Esophagus (tissue), 2 donors: ENCODE results near the gene DAPK3. TPM values are rescaled to one million over a fixed set of nuclear protein-coding genes. Genes with fewer than 3 reads are reported as not detected.
"Not testable (repeated sequence)": the region's sequence is repeated elsewhere in the genome, so short reads cannot be mapped to it uniquely, and the experiment has no call there.

Experiments
- H3K27ac ChIP-seq, 2 donors: one replicate each; pipeline ENCODE4 v1.5.1; 2013; ENCODE audit warnings: low read depth in 2 of 2, mild to moderate bottlenecking in 2 of 2, inconsistent platforms in 1 of 2, low read length in 1 of 2, moderate library complexity in 1 of 2
- H3K27me3 ChIP-seq, 2 donors: one replicate each; pipeline ENCODE4 v1.6.1; 2013; ENCODE audit warnings: low read length in 2 of 2, control low read depth in 1 of 2, mild to moderate bottlenecking in 1 of 2; ENCODE audit not compliant: insufficient read depth in 2 of 2, control insufficient read depth in 1 of 2
- H3K36me3 ChIP-seq, 2 donors: one replicate each; pipeline ENCODE4 v1.6.1; 2013; ENCODE audit warnings: low read length in 1 of 2; ENCODE audit not compliant: control insufficient read depth in 2 of 2, insufficient read depth in 2 of 2
- H3K4me1 ChIP-seq, 2 donors: one replicate each; pipeline ENCODE4 v1.6.1; 2013; ENCODE audit warnings: low read length in 1 of 2; ENCODE audit not compliant: control insufficient read depth in 2 of 2, insufficient read depth in 2 of 2
- H3K4me3 ChIP-seq, 2 donors: one replicate each; pipeline ENCODE4 v1.5.1; 2013; ENCODE audit warnings: low read length in 2 of 2, mild to moderate bottlenecking in 2 of 2, low read depth in 1 of 2, moderate library complexity in 1 of 2
- H3K9me3 ChIP-seq, 2 donors: one replicate each; pipeline ENCODE4 v1.6.1; 2013; ENCODE audit warnings: mild to moderate bottlenecking in 2 of 2, low read depth in 1 of 2, low read length in 1 of 2, moderate library complexity in 1 of 2; ENCODE audit not compliant: control insufficient read depth in 2 of 2, insufficient read depth in 1 of 2
- WGBS, 2 donors: extraction: QIAGEN DNeasy Blood & Tissue Kit; methylation state at CpG; one replicate each; pipeline ENCODE4 v1.1.7; 2013; 5-methylcytosine and 5-hydroxymethylcytosine counted together
- polyA plus RNA-seq, 2 donors: library from polyadenylated mRNA; stranded (reverse); fragments of 200-250 nt; gene quantifications; one replicate each; pipeline ENCODE4 v1.2.3, GENCODE V29; 2013
- donor health status: healthy with polysubstance abuse.
- donor health status: Bipolar disorder and iron deficiency.

The DAPK3 gene
- polyA plus RNA-seq, 2 donors, result 35.3 to 42.4 TPM

DNA sequence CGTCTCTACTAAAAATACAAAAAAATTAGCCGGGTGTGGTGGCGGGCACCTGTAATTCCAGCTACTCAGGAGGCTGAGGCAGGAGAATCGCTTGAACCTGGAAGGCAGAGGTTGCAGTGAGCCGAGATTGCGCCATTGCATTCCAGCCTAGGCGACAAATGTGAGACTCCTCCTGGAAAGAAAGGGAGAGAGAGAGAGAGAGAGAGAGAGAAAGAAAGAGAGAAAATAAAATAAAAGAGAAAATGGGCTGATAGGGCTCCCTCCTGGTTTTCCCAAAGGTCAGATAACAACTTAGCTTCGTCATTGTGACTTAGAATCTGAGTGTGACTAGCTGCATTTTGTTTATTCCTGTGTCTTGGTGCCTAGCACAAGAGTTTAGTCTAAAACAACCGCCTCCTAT lies 34.5 kb upstream of the DAPK3 start:
- not testable (repeated sequence) for H3K27me3 ChIP-seq, H3K4me3 ChIP-seq, H3K9me3 ChIP-seq, H3K36me3 ChIP-seq, H3K27ac ChIP-seq
- 98% methylated on average over 9 of the region's 9 CpGs for whole genome bisulfite sequencing, 2 donors
- peaks cover 4 to 14% of the 10 kb centered on the region in 2 donors for H3K4me1 ChIP-seq

GRCh38 chr19:4000798-4001197 lies 29.9 kb upstream of the DAPK3 start:
- not testable (repeated sequence) for H3K4me1 ChIP-seq, H3K9me3 ChIP-seq, H3K27me3 ChIP-seq, H3K27ac ChIP-seq, H3K4me3 ChIP-seq, H3K36me3 ChIP-seq
- 88 to 92% methylated on average over 5 of the region's 5 CpGs for WGBS, 2 donors

DNA sequence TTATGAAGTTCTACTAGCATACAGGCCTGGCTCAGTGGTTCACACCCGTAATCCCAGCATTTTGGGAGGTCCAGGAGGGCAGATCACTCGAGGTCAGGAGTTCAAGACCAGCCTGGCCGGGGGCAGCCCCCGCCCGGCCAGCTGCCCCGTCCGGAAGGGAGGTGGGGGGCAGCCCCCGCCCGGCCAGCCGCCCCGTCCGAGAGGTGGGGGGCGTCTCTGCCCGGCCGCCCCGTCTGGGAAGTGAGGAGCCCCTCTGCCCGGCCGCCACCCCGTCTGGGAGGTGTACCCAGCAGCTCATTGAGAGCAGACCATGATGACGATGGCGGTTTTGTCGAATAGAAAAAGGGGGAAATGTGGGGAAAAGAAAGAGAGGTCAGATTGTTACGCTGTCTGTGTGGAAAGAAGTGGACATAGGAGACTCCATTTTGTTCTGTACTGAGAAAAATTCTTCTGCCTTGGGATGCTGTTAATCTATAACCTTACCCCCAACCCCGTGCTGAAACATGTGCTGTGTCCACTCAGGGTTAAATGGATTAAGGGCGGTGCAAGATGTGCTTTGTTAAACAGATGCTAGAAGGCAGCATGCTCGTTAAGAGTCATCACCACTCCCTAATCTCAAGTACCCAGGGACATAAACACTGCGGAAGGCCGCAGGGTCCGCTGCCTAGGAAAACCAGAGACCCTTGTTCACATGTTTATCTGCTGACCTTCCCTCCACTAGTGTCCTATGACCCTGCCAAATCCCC lies 27.9 kb upstream of the DAPK3 start:
- WGBS, 2 donors, result 80 to 84% methylated on average over 29 of the region's 29 CpGs
- H3K27me3 ChIP-seq, H3K4me3 ChIP-seq, H3K9me3 ChIP-seq, H3K27ac ChIP-seq, H3K36me3 ChIP-seq, H3K4me1 ChIP-seq: not testable (repeated sequence)

GRCh38 chr19:3995607-3996006 lies 24.7 kb upstream of the DAPK3 start:
- Histone ChIP-seq H3K4me3 (no peak overlapping the region), H3K9me3 (no peaks in the 10 kb centered on the region), H3K27ac (no peak overlapping the region), H3K27me3 (no peaks in the 10 kb centered on the region), H3K4me1 (no peaks in the 10 kb centered on the region), H3K36me3 (no peaks in the 10 kb centered on the region)
- 78 to 84% methylated on average over 6 of the region's 6 CpGs for WGBS, 2 donors

- Histone ChIP-seq H3K4me3 (no peak overlapping the region), H3K4me1 (peaks cover 0 to 7% of the 10 kb centered on the region in 2 donors), H3K27ac (no peak overlapping the region), H3K9me3 (no peaks in the 10 kb centered on the region), H3K27me3 (no peaks in the 10 kb centered on the region), H3K36me3 (no peaks in the 10 kb centered on the region)
- WGBS, 2 donors, result 76 to 83% methylated on average over 3 of the region's 3 CpGs
Measured at GRCh38 chr19:3990815-3991117, 19.9 kb upstream of the DAPK3 start.

DNA sequence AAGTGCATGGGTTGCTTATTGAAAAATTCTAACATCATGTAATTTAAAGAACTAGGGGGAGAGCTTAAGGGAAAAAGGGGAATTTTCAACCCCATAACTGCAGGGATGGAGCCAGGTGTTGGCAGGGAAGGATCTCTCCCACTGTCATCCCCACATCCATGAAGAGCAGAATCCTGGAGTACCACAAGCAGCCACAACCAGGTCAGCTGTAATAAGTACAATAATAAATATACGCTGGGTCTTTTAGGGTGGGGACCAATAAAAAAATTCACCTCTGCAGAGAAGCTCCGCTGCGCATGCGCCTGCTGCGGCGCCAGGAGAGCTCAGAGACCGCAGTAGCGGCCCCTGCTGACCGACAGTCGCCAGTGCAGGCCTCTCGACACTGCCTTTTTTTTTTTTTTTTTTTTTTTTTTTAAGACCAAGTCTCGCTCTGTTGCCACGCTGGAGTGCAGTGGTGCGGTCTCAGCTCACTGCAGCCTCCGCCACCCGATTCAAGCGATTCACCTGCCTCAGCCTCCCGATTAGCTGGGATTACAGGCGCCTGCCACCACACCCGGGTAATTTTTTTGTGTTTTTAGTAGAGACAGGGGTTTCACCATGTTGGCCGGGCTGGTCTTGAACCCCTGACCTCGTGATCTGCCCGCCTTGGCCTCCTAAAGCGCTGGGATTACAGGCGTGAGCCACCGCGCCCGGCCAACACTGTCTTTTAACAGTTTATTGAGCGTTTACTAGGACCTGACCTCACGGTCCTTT lies 16.9 kb upstream of the DAPK3 start:
- no peak overlapping the region for H3K27ac ChIP-seq
- H3K4me1 ChIP-seq, result peaks cover 8 to 14% of the 10 kb centered on the region in 2 donors
- no peaks in the 10 kb centered on the region for H3K27me3 ChIP-seq
- 8 to 9% methylated on average over 30 of the region's 30 CpGs for WGBS, 2 donors
- H3K4me3 ChIP-seq, result no peak overlapping the region
- no peaks in the 10 kb centered on the region for H3K9me3 ChIP-seq
- peaks cover 5 to 15% of the 10 kb centered on the region in 2 donors for H3K36me3 ChIP-seq

- Histone ChIP-seq H3K4me1 (peaks cover 9 to 22% of the 10 kb centered on the region in 2 donors), H3K36me3 (peaks cover 17 to 28% of the 10 kb centered on the region in 2 donors), H3K27me3 (no peaks in the 10 kb centered on the region), H3K4me3 (peak overlapping the region in 1 of 2 donors; percentile 97), H3K9me3 (no peaks in the 10 kb centered on the region), H3K27ac (peak overlapping the region; percentile 62 to 68)
- 3% methylated on average over 21 of the region's 21 CpGs for WGBS, 2 donors
Measured at GRCh38 chr19:3986260-3987041, 15.6 kb upstream of the DAPK3 start.

DNA sequence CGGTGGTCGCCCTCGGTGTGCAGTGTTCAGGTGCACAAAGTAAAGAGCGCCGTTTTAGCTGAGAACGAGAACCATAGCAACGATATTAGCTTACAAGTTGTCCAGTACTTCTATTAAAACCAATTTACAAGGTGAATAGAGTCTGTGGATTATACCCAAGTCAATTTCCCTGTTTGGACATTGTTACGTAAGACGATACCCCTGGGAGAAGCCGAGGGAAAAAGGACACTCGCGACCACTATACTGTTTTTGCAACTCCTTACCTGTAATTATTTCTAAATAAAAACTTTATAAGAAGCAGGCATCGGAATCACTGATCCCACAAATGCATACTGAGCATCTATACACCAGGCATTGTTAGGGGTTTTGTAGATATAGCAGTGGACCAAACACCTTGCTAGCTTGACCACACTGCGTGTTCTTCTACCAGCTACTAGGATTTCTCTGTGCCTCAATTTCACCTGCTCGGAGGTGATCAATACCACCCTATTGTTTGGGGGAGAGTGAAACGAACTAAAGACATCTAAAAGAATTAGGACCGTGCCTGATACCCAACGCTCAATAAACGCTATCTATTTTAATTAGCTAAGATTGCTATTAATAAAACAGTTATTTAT lies 14.9 kb upstream of the DAPK3 start:
- H3K9me3 ChIP-seq, result no peaks in the 10 kb centered on the region
- peak overlapping the region; percentile 58 to 62 for H3K27ac ChIP-seq
- peak overlapping the region; percentile 15 to 97 for H3K4me3 ChIP-seq
- peaks cover 9 to 22% of the 10 kb centered on the region in 2 donors for H3K4me1 ChIP-seq
- H3K36me3 ChIP-seq, result peaks cover 24 to 35% of the 10 kb centered on the region in 2 donors
- H3K27me3 ChIP-seq, result no peaks in the 10 kb centered on the region
- 3 to 4% methylated on average over 19 of the region's 19 CpGs for WGBS, 2 donors

DNA sequence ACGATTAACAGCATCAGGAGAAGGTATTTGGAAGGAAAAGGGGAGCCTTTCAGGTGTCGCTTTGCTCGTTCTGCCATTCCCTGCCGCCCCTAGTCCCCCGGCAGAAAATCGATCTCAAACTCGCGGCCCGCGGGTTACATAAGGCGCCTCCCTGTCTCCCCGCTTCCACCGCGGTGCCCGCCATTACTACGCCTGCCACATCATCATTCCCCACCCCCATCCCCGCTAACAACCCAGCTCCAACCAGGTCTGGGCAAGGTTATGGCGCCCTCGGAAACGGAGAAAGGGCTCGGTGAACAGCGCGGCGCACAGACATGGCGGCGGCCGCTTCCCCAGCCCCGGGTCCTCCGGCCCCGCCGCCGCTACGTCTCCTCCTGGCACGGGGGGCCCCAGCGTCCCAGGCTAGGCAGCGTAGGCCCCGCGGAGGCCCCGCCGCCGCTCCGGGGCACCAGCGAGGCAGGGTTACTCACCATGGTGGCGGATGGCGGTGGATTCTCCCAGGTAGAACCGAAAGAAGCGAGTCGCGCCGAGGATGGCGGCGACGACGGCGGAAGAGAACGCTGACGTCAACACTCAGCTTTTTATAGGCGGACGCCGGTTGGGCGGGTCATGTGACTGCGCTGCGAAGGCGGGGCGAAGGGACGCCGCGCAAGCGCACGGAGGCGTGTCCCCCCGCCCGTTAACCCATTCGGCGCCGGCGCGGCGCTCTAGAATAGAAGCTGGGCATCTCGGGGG lies 14.2 kb upstream of the DAPK3 start, which contains the start of gene EEF2:
TSS of gene EEF2 (minus strand) at position 556 of the 735 bp plus-strand sequence. CDS start at position 473, 83 bp downstream.
- H3K36me3 ChIP-seq, result peaks cover 29 to 42% of the 10 kb centered on the region in 2 donors
- H3K9me3 ChIP-seq, result no peaks in the 10 kb centered on the region
- H3K4me1 ChIP-seq, result peaks cover 9 to 22% of the 10 kb centered on the region in 2 donors
- H3K4me3 ChIP-seq, result peak within 1 kb of the TSS; percentile 97 to 99
- H3K27ac ChIP-seq, result peak within 1 kb of the TSS; percentile 96 to 97
- WGBS, 2 donors, result 0 to 1% methylated on average over 78 to 80 of the region's 80 CpGs
- H3K27me3 ChIP-seq, result no peaks in the 10 kb centered on the region
